NCI-H446 (cell line): ENCODE measurements around the gene ARCN1.

Experiments
- DNase-seq, 2 experiments: peaks; one replicate each; lab custom pipeline; 2025; lab: John Stamatoyannopoulos, UW

ARCN1 gene

GRCh38 chr11:118621784-118622375 is 49.7 kb downstream of the ARCN1 start:
- no peak for DNase-seq

- peak; percentile 93 for DNase-seq
Observed at GRCh38 chr11:118622376-118623268, 50.4 kb downstream of the ARCN1 start.

DNA sequence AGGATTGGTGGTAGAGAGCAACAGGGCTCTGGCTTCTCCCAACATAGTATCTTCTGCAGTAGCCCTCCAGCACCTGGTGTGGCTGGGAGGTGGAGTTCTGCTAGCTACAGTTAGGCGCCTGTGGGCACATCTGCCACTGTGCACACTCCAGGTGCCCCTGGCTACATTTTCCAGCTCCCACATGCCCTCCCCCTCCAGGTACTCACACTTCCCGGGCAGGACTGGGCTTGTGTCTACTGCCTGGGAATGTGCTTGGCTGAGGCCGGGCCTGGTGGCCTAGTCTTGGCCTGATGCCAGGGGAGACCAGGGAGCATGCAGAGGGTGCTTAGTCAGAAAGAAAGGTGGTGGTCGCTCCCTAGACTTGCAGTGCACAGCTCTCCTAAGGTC is 51.1 kb downstream of the ARCN1 start:
- DNase-seq: peak in 1 of 2 experiments; percentile 81

DNA sequence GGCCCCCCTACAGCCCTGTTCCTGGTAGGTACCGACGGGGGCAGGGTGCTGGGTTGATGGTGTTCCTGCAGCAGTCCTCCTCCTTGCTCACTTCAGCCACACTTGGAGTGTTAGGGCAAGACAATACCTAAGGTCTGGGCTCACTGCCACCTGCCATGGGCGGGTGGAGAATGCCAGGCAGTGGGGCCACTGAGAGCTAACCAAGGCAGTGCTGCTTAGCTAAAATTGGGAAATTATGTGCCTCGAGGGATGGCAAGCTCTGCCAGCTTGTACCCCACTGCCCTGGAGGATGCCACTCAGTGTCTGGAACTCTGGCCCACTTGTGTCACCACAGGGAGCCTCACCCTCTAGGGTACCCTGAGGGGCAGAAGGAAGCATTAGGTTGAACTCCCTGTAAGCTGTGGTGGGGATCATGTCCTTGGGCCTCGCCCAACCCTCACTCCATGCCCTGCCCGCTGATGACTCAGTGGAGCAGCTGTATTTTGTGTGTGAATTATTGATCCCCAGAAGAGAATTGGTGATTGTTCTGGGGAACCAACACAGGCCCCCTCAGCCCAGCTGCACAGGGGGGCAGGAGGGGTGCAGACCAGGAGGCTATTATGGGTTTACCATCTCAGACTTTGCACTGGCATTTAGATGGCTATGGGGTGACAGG is 53.0 kb downstream of the ARCN1 start:
- peak in 1 of 2 experiments; percentile 42 for DNase-seq

GRCh38 chr11:118625976-118626375 is 53.8 kb downstream of the ARCN1 start:
- peak; percentile 53 to 87 for DNase-seq

- no peak for DNase-seq
Observed at GRCh38 chr11:118627566-118627965, 55.4 kb downstream of the ARCN1 start.

DNA sequence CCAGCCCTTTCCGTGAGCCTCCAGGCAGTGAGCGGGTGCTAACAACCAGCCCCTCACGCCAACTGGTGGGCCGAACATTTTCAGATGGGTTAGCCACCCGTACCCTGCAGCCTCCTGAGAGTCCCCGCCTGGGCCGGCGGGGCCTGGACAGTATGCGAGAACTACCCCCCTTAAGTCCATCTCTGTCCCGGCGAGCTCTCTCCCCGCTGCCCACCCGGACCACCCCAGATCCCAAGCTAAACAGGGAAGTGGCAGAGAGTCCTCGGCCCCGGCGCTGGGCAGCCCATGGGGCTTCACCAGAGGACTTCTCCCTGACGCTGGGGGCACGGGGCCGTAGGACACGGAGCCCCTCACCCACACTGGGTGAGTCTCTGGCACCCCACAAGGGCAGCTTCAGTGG is 55.8 kb downstream of the ARCN1 start:
- DNase-seq: no peak

DNA sequence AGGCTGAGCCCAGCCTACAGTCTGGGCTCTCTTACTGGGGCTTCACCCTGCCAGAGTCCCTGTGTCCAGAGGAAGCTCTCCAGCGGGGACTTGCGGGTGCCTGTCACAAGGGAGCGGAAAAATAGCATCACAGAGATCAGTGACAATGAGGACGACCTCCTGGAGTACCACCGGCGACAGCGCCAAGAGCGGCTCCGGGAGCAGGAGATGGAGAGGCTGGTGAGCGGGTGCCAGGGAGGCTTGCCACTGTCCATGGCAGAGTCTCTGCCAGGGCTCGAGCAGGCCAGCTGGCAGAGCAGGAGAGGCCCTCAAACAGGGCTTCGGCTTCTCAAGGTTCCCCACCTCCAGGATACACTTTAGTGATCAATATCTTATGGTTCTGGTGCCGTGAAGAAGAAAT is 56.2 kb downstream of the ARCN1 start:
- DNase-seq: peak in 1 of 2 experiments; percentile 53

DNA sequence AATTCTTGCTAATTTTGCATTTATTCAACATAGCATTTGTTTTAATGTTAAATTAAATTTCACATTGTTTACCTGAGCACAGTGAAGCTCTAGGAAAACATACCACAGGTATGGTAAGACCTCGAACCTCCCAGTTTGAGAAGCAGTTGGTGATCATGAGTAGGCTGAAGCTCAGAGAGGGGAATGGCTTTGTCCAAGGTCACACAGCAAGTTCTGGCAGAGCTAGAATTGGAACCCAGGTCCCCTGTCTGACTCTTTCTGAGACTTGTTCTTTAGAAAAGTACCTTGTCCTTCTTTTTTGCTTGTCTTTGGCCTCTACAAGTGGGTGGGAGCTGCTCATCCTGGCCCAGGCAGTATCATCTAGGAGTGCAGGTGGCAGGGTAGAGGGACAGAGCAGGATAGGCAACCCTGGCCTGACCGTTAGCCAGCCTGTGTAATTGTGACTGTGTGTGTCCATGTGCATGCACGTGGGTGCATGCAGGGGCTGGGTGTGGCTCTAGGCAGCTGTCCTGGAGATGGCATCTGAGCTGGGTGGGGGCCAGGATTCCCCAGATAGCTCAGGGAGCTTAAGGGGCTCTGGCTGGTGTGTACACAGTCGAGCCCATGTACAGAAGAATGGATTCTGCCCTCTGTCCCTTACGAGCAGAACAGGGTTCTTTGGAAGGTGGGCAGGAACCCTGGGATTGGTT is 56.8 kb downstream of the ARCN1 start:
- DNase-seq: no peak

- DNase-seq: no peak
Observed at GRCh38 chr11:118629761-118630661, 57.8 kb downstream of the ARCN1 start.

DNA sequence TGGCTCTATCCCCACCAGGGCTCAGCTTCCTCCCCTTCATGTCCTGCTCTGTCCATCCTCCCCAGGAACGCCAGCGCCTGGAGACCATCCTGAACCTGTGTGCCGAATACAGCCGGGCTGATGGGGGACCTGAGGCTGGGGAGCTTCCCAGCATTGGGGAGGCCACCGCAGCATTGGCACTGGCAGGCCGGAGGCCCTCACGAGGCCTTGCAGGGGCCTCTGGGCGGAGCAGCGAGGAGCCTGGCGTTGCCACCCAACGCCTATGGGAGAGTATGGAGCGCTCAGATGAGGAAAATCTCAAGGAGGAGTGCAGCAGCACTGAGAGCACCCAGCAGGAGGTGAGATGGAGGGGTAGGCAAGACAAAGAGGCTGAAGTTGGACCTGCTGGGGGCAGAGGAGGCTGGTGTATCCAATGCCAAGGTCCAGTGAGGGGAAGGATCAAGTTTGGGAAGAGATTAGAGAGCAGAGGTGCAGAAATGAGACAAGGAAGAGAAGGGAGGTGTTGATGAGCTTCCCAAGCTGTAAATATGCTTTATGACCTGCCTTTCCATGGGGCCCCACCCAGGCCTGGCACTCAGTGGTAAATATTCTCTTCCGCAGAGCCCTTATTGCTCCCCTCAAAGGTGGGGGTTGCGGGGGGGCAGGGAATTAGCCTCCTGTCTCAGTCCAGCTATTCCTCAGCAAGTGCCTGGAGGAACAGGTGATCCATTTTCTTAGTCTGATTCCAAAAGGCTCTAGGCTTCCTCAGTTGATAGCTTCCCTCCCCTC is 59.1 kb downstream of the ARCN1 start:
- no peak for DNase-seq

DNA sequence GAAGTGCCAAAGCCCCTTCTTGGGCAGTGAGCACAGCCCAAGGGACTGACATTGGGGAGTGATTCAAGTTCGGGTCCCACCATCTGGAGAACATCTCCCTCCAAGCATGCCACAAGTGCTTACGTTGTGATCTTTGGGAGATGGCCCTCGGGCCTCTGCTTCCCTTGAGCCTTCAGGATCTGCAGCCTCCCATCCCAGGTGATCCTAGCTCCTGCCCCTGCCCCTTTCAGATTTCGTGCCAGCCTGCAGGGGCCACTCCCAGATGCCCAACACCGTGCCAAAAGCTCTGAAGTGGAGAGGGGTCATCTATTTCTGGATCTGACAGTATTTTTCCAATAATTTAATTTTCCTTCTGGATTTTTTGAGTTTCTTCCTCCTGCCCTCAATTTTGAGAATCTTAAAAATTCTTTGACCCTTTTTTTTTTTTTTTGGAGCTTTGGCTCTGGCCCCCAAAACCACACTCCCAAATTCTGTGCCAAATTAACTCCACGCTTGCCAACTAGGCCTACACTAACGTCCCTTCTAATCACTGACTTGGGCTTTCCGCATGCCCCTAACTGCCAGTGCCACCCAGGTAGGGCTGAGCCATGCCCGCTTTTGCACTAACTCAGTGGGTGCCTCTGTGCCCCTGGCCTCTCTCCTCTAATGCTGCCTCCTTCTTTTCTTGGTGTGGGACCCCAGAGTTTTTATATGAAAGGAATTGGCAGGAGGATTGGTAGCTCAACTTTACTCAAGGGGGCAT is 60.5 kb downstream of the ARCN1 start:
- no peak for DNase-seq

GRCh38 chr11:118633319-118633690 is 61.1 kb downstream of the ARCN1 start:
- DNase-seq: peak in 1 of 2 experiments; percentile 24

- DNase-seq: no peak
Observed at GRCh38 chr11:118633979-118634378, 61.8 kb downstream of the ARCN1 start.

DNA sequence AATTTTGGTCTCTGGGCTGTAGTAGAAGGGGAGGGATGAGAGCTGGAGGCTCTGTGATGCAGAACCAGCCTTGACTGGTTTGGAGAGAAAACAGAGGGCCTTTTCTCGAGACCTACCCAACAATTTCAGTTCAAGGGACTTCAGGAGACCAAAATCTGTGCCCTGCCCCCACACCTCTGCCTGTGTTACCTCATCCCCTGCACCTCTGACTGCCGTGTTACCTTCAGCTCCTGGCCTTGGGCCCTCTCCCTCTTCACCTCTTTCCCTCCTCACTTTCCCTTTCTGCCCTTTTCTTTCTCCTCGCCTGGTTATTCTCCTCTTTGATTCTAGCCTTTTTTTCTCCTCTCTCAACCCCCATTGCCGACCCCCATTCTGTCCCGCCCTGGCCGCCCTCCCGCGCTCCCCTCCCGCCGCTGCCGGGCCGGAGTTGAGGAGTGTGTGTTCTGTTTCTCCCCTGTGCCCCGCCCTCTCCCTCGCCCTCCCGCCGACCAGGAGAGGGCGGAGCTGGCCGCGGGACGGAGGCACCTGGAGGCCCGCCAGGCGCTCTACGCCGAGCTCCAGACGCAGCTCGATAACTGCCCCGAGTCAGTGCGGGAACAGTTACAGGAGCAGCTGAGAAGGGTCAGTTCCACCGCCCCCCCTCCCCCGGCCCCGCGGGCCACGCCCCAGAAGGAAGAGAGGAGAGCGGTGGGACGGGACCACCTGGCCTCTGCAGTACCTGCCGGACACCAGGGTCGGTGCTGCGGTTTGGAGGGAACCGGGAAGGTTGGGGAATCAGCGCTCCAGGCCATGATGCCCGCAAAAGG is 62.4 kb downstream of the ARCN1 start:
- peak in 1 of 2 experiments; percentile 67 for DNase-seq

- no peak for DNase-seq
Observed at GRCh38 chr11:118635237-118635591, 63.0 kb downstream of the ARCN1 start.

- DNase-seq: no peak
Observed at GRCh38 chr11:118635642-118636041, 63.4 kb downstream of the ARCN1 start.

DNA sequence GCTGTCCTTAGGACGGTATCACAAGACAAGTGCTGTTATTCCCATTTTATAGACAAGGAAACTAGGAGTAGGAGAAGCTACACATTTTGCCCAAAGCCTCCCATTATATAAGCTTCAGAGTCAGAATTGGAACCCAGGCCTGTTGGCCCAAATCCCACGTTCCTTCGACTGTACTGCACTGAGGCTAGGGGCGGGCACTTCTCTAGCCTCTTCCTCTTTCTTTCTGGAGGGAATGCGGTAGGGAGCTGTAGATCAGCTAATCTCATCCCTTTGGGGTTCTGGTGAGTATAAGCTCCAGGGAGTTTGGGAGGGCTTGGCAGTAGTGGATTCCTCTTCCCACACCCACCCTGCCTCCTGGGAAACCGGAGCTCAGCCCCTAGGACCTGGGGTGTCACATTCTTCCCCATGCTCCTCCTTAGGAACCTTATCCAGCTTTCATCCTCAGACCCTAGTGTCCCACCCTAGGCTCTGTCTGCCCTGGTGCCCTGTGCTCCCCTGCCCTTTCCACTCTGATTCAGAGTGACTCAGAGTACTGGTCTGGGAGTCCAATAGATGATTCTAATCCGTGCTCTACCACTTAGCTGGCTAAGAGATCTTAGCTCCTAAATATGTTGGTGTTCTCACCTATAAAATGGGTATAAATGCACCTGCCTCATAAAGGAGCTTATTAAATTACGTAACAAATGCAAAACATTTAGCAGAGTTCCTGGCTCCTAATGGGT is 64.5 kb downstream of the ARCN1 start:
- DNase-seq: no peak
